ENCODE data around the gene RFC3.
"Not testable (repeated sequence)": the region's sequence is repeated elsewhere in the genome, so short reads cannot be mapped to it uniquely, and the experiment has no call there.

The RFC3 gene

DNA sequence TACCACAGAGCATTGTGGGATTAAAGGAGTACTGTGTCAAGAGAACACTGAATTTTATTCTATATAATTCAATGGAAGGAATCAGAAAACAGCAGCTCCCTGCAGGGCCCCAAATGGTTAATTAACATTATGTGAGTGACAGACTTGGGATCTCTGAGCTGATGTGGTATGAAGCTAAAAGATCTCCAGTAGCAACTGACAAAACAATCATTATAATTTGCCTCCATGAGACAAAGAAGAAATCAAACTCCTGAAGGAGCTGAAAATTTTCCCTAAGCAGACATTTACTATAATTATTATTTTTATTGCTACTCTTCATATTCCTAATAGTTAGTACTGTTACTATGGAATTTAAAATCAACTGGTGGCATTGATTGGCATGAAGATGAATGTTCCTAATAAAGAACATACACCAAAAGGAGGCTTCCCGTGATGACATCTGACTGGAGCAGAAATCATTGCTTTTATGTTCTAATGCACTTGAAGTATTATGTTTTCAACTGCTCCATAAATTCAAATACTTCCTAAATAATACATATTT is 28.8 kb upstream of the RFC3 start:
- H3K9ac ChIP-seq (ENCODE audit: low read depth, low read length), result no peak overlapping the region
- WGBS, result no CpG with 5 or more reads among the region's 1 CpG

DNA sequence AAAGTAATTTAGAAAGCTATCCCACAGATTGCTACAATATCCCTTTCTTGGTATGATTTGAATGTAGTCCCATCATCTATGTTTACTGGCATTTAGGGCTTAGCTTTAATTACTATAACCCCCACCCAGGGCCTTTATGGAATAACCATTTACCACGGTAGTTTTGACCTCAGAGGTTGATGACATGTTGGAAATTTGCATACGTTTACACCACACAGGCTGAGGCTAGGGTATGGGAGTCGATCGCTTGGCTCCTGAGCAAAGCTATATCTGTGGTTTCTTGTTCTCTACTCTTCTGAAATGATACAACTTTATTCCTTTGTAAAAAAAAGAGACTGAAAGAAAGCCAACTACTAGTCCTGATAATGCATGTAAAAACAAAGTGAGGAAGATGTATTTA is 28.2 kb upstream of the RFC3 start:
- Histone ChIP-seq H3K36me3 (ENCODE audit: insufficient read depth, low read length) (no peaks in the 10 kb centered on the region), H3K9me3 (ENCODE audit: insufficient read depth, low read depth, low read length) (no peaks in the 10 kb centered on the region), H3K9ac (ENCODE audit: low read depth, low read length) (no peak overlapping the region), H3K4me3 (ENCODE audit: low read length) (no peak overlapping the region), H3K4me1 (ENCODE audit: insufficient read depth, low read length) (peaks cover 2% of the 10 kb centered on the region; the same call in 1 of the 2 replicates), H3K27me3 (ENCODE audit: insufficient read depth, low read length) (no peaks in the 10 kb centered on the region), H3K27ac (ENCODE audit: low read depth, low read length) (no peak overlapping the region)
- 47% methylated on average over 4 of the region's 4 CpGs for WGBS

More for the DNA sequence above, 28.8 kb upstream of the RFC3 start:
- no peak overlapping the region for H3K27ac ChIP-seq (ENCODE audit: low read depth, low read length)
- no peaks in the 10 kb centered on the region for H3K27me3 ChIP-seq (ENCODE audit: insufficient read depth, low read length)
- no peaks in the 10 kb centered on the region for H3K9me3 ChIP-seq (ENCODE audit: insufficient read depth, low read depth, low read length)
- peaks cover 2% of the 10 kb centered on the region; the same call in 1 of the 2 replicates for H3K4me1 ChIP-seq (ENCODE audit: insufficient read depth, low read length)
- no peak overlapping the region for H3K4me3 ChIP-seq (ENCODE audit: low read length)
- no peaks in the 10 kb centered on the region for H3K36me3 ChIP-seq (ENCODE audit: insufficient read depth, low read length)

DNA sequence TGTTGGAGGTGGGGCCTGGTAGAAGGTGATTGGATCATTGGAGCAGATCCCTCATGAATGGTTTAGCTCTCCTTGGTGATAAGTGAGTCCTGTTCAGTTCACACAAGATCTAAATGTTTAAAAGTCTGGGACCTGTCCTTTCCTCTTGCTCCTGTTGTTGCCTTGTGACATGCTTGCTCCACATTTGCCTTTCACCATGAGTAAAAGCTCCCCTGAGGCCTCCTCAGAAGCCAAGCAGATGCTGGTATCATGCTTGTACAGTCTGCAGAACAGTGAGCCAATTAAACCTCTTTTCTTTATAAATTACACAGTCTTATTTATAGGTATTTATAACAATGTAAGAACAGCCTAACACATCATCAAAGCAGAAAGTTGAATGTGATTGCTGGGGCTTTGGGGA is 24.2 kb upstream of the RFC3 start:
- no peak overlapping the region for H3K27ac ChIP-seq (ENCODE audit: low read depth, low read length)
- no peaks in the 10 kb centered on the region for H3K27me3 ChIP-seq (ENCODE audit: insufficient read depth, low read length)
- no peak overlapping the region for H3K9ac ChIP-seq (ENCODE audit: low read depth, low read length)
- H3K4me1 ChIP-seq (ENCODE audit: insufficient read depth, low read length), result peaks cover 2% of the 10 kb centered on the region; the same call in 1 of the 2 replicates
- H3K9me3 ChIP-seq (ENCODE audit: insufficient read depth, low read depth, low read length), result no peaks in the 10 kb centered on the region
- H3K36me3 ChIP-seq (ENCODE audit: insufficient read depth, low read length), result no peaks in the 10 kb centered on the region
- no peak overlapping the region for H3K4me3 ChIP-seq (ENCODE audit: low read length)

DNA sequence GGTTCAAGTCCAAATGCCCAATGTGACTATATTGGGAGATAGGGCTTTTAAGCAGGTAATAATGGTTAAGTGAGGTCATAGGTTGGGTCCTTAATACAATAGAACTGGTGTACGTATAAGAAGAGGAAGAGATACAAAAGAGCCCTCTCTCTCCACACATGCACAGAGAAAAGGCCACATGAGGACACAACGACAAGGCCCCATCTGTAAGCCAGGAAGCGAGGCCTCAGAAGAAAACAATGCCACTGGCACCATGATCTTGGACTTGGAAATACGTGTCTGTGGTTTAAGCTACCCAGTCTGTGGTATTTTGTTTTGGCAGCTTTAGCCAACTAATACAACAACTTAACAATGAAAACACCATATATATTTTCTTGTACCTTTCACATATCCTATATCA is 23.4 kb upstream of the RFC3 start:
- WGBS, result 92% methylated on average over 3 of the region's 4 CpGs

DNA sequence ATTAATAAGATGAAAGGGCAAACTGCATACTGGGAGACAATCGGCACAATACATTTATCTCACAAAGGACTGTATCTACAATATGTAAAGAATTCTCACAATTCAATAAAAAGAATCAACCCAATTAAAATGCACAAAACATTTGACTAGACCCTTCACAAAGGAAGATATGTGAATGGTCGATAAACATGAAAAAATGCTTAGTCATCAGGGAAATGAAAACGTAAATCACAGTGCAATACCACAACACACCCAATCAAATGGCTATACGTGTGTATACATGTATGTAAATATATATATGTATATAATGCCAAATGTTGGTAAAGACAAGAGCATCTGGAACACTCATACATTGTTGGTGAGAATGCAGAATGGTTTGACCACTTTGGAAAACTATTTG is 21.9 kb upstream of the RFC3 start:
- Histone ChIP-seq H3K36me3 (ENCODE audit: insufficient read depth, low read length) (no peaks in the 10 kb centered on the region), H3K9ac (ENCODE audit: low read depth, low read length) (no peak overlapping the region), H3K4me1 (ENCODE audit: insufficient read depth, low read length) (peaks cover 4% of the 10 kb centered on the region; the same call in 1 of the 2 replicates), H3K27ac (ENCODE audit: low read depth, low read length) (no peak overlapping the region), H3K27me3 (ENCODE audit: insufficient read depth, low read length) (no peaks in the 10 kb centered on the region), H3K9me3 (ENCODE audit: insufficient read depth, low read depth, low read length) (no peaks in the 10 kb centered on the region), H3K4me3 (ENCODE audit: low read length) (no peak overlapping the region)
- WGBS, result 100% methylated on average over 1 of the region's 4 CpGs

More for the DNA sequence above, 23.4 kb upstream of the RFC3 start:
- H3K36me3 ChIP-seq (ENCODE audit: insufficient read depth, low read length), result no peaks in the 10 kb centered on the region
- no peaks in the 10 kb centered on the region for H3K9me3 ChIP-seq (ENCODE audit: insufficient read depth, low read depth, low read length)
- H3K4me3 ChIP-seq (ENCODE audit: low read length), result no peak overlapping the region
- no peaks in the 10 kb centered on the region for H3K27me3 ChIP-seq (ENCODE audit: insufficient read depth, low read length)
- H3K9ac ChIP-seq (ENCODE audit: low read depth, low read length), result no peak overlapping the region
- H3K27ac ChIP-seq (ENCODE audit: low read depth, low read length), result no peak overlapping the region
- H3K4me1 ChIP-seq (ENCODE audit: insufficient read depth, low read length), result peaks cover 3% of the 10 kb centered on the region

DNA sequence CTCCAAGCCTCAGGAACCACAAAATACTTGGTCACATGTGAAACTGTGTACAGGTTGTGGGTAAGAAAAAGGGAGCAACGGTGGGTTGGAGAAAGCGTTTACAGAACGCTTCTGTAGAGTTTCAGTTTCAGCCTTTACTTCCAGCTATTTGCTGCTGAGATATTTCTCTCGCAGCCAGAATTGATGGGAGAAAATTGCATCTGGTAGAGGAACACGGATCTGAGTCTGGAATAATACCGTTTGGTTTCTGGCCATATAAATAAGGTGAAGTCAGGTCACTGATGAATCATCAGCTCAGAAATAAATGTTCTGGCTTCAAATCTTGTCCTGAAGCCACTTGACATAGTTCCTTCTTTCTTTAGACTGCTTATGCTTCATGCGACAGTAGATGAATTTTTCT is 20.3 kb upstream of the RFC3 start:
- H3K27me3 ChIP-seq (ENCODE audit: insufficient read depth, low read length), result no peaks in the 10 kb centered on the region
- H3K9ac ChIP-seq (ENCODE audit: low read depth, low read length), result no peak overlapping the region
- H3K4me1 ChIP-seq (ENCODE audit: insufficient read depth, low read length), result peaks cover 4% of the 10 kb centered on the region; the same call in 1 of the 2 replicates
- WGBS, result 80% methylated on average over 7 of the region's 7 CpGs
- H3K4me3 ChIP-seq (ENCODE audit: low read length), result no peak overlapping the region
- no peak overlapping the region for H3K27ac ChIP-seq (ENCODE audit: low read depth, low read length)
- H3K36me3 ChIP-seq (ENCODE audit: insufficient read depth, low read length), result no peaks in the 10 kb centered on the region
- no peaks in the 10 kb centered on the region for H3K9me3 ChIP-seq (ENCODE audit: insufficient read depth, low read depth, low read length)

DNA sequence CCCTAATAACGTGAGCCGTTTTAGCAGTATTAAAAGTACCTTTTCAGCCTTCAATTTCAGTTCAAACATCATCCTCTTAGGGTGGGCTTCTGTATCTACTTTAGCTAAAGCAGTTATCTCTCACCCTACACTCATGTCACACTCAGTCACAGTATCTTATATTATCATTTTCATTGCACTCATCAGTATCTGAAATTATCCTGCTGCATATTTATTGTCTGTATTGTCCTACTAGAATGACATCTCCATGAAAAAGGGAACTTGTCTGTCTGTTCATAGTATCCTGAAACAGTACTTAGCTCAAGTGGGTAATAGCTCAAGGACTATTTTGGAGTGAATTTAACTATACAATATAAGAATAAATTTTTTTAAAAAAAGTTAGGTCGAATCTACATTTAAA is 19.9 kb upstream of the RFC3 start:
- H3K9me3 ChIP-seq (ENCODE audit: insufficient read depth, low read depth, low read length), result no peaks in the 10 kb centered on the region
- peaks cover 4% of the 10 kb centered on the region; the same call in 1 of the 2 replicates for H3K4me1 ChIP-seq (ENCODE audit: insufficient read depth, low read length)
- H3K4me3 ChIP-seq (ENCODE audit: low read length), result no peak overlapping the region
- H3K27me3 ChIP-seq (ENCODE audit: insufficient read depth, low read length), result no peaks in the 10 kb centered on the region
- no peak overlapping the region for H3K27ac ChIP-seq (ENCODE audit: low read depth, low read length)
- WGBS, result 88% methylated on average over 2 of the region's 3 CpGs
- H3K36me3 ChIP-seq (ENCODE audit: insufficient read depth, low read length), result no peaks in the 10 kb centered on the region
- no peak overlapping the region for H3K9ac ChIP-seq (ENCODE audit: low read depth, low read length)

DNA sequence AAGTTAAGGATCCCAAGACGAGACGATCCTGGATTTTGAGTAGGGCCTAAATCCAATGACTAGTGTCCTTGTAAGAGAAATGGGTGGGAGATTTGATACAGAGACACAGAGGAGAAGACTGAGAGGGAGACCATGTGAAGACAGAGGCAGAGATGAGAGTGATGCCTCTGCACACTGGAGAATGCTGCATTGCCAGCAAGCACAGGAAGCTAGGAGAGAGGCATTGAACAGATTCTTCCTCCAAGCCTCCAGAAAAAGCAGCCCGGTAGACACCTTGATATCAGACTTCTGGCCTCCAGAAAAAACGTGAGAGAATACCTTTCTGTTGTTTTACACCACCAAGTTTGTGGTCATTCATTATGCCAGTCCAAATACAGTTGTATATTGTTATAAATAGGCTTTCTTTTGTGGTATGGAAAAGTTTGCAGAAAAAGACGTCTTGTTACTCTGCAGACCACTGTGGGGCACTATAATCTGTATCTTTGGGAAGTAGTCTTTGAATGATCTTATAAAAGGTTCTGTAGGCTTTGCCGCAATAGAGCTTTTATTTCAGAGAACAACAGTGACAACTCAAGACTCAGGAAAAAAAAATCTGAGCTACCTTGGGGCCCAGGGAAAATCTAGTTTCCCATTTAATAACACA is 17.9 kb upstream of the RFC3 start:
- Histone ChIP-seq H3K27me3 (ENCODE audit: insufficient read depth, low read length) (no peaks in the 10 kb centered on the region), H3K27ac (ENCODE audit: low read depth, low read length) (no peak overlapping the region), H3K4me3 (ENCODE audit: low read length) (no peak overlapping the region), H3K4me1 (ENCODE audit: insufficient read depth, low read length) (peaks cover 4% of the 10 kb centered on the region; the same call in 1 of the 2 replicates), H3K9me3 (ENCODE audit: insufficient read depth, low read depth, low read length) (no peaks in the 10 kb centered on the region), H3K36me3 (ENCODE audit: insufficient read depth, low read length) (no peaks in the 10 kb centered on the region), H3K9ac (ENCODE audit: low read depth, low read length) (no peak overlapping the region)
- WGBS, result 58% methylated on average over 6 of the region's 6 CpGs

DNA sequence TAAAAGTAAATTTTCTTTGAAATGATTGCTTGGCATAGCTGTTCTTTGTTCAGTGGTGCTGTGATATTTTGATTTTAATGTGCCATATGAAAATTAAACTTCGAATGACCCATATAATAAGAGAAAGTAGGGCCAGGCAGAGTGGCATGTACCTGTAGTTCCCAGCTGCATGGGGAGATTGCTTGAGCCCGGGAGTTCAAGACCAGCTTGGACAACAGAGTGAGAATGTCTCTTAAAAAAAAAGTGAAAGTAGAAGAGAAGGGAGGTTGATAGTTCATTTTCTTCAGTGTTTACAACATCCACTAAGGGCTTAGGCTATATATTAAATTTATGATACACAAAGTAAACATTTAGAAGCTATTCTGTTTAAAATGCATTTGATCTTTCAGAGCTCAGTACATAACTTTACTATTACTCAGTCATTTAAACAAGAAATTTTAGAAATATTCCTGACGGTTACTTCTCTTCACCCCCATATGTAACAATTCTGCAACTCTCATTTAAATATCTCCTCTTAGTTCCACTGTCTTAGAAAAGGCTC is 17.2 kb upstream of the RFC3 start:
- Histone ChIP-seq H3K27me3 (ENCODE audit: insufficient read depth, low read length) (no peaks in the 10 kb centered on the region), H3K9ac (ENCODE audit: low read depth, low read length) (no peak overlapping the region), H3K9me3 (ENCODE audit: insufficient read depth, low read depth, low read length) (no peaks in the 10 kb centered on the region), H3K27ac (ENCODE audit: low read depth, low read length) (no peak overlapping the region), H3K36me3 (ENCODE audit: insufficient read depth, low read length) (no peaks in the 10 kb centered on the region), H3K4me1 (ENCODE audit: insufficient read depth, low read length) (peaks cover 4% of the 10 kb centered on the region; the same call in 1 of the 2 replicates), H3K4me3 (ENCODE audit: low read length) (no peak overlapping the region)
- 57% methylated on average over 3 of the region's 3 CpGs for WGBS

DNA sequence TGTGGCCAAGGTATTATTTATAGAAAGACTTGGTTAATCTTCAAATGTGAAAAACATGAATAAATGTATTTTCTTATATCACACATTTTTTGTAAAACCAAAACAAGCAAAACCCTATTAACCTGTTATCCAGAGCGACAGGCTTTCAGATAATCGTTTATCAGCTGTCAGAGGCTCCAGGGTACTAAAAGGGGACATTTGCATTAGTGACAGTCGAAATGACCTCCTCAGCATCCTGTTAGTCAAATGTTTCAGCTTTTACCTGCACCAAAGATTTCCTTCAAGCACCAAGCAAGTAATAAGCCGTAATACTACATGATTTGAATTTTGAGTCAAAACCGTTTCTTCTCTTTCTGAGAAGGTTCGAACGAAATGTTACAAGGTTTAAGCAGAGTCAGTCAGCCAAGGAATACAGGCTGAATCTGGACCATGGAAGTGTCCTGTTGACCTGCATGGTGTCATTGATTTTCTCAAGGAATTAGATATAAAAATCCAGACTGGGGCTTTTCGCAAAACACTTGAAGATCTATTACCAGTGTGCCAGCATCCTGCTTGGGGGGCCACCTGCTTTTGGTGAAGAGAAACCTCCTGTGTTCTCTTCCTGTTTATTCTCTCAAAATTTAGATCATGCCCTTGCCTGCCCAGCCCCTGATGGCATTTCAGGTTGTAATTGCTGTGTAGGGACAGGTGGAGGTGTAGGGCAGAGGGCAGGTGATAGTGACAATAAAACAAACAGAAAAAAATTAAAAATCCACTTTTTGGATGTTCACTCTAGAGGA is 11.3 kb upstream of the RFC3 start:
- Histone ChIP-seq H3K9me3 (ENCODE audit: insufficient read depth, low read depth, low read length) (no peaks in the 10 kb centered on the region), H3K4me1 (ENCODE audit: insufficient read depth, low read length) (no peaks in the 10 kb centered on the region), H3K27ac (ENCODE audit: low read depth, low read length) (no peak overlapping the region), H3K36me3 (ENCODE audit: insufficient read depth, low read length) (no peaks in the 10 kb centered on the region), H3K9ac (ENCODE audit: low read depth, low read length) (no peak overlapping the region), H3K4me3 (ENCODE audit: low read length) (no peak overlapping the region), H3K27me3 (ENCODE audit: insufficient read depth, low read length) (peaks cover 28% of the 10 kb centered on the region; the same call in 1 of the 2 replicates)
- 86% methylated on average over 8 of the region's 8 CpGs for WGBS

DNA sequence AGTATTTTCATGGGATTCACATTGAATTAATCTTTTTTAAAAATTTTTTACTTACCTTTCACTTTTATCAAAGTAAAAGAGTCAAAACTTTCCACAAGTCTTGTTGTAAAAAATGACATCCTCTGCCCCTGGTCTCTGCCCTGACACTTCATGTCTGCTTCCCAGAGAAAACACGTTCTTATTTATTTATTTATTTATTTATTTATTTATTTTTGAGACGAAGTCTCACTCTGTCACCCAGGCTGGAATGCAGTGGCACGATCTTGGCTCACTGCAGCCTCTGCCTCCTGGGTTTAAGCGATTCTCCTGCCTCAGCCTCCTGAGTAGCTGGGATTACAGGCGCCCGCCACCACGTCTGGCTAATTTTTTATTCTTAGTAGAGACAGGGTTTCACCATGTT is 5.1 kb upstream of the RFC3 start:
- not testable (repeated sequence) for H3K9ac ChIP-seq (ENCODE audit: low read depth, low read length); H3K4me3 ChIP-seq (ENCODE audit: low read length); H3K27ac ChIP-seq (ENCODE audit: low read depth, low read length); H3K36me3 ChIP-seq (ENCODE audit: insufficient read depth, low read length); H3K4me1 ChIP-seq (ENCODE audit: insufficient read depth, low read length); H3K9me3 ChIP-seq (ENCODE audit: insufficient read depth, low read depth, low read length)
- H3K27me3 ChIP-seq (ENCODE audit: insufficient read depth, low read length), result peaks cover 36% of the 10 kb centered on the region; the same call in 1 of the 2 replicates
- 95% methylated on average over 6 of the region's 7 CpGs for WGBS

All from HUES64 (cell line).